NCI-H345 (cell line): ENCODE results near the gene KIF23.
"Not testable (repeated sequence)": the region's sequence is repeated elsewhere in the genome, so short reads cannot be mapped to it uniquely, and the experiment has no call there.

Experiments
- DNase-seq: peaks from one replicate; lab custom pipeline; 2025; lab: John Stamatoyannopoulos, UW

KIF23 gene

DNA sequence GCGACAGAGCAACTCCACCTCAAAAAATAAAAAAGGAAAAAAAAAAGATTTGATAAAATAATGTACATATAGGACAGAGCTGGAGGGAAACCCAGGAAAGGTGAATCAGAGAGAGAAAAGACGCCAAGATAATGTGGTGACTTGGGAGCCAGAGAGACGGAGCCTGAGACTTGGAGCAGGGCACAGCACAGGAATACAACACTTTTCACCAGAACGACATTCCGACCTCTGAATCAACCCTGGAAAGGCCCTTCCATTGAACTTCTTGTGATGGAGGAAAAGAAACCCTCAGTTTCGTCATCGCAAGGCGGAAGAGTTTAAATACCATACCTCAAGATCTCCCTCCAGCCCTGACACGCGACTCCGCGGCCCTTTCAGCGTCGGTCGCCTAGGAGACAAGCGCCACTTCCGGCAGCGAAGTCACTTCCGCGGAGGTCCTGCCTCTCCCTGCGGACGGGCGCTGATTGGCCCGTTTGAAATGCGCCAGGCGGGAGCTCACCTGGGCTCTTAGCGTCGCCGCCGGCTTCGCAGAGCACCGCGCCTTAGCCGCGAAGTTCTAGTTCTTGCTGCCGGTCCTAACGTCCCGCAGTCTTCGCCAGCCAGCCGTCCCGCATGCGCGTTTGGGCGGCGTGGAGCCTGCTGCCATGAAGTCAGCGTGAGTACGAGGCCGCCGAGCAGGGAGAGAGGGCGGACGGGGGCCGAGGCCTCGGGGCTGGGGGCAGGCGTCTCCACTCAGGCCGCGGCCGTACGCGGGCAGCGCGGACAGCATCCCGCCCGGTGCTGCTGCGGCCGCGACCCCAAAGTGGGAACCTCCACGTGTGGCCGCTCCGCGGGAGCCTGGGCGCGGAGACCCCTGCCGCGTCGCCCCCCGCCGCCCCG is at the start of gene KIF23:
TSS of gene KIF23 (plus strand) at position 528 of the 879 bp plus-strand sequence. CDS start at position 645, 117 bp downstream.
- DNase-seq: peak; percentile 88

- DNase-seq: no peak
Observed at GRCh38 chr15:69367236-69367635, 46.9 kb upstream of the KIF23 start.

DNA sequence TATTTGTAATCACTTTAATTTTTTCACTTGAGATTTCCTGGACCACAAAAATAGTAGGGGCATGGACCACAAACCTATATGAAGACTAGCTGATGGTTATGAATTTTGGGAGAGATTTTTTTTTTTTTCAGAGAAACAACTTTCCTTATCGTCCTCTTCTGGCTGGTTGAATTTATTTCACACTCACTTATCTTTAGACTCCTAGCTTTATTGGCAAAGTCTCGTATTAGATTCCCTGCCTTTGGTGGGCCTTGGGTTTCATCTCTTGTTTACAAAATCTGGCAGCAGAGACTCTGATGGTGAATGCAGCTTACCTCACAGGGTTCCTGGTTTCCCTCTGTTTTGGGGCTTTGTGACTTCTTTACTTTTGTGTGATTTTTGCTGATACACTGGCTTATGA is 44.5 kb upstream of the KIF23 start:
- DNase-seq: no peak

- no peak for DNase-seq
Observed at GRCh38 chr15:69373406-69373805, 40.7 kb upstream of the KIF23 start.

GRCh38 chr15:69375151-69375790 is 38.9 kb upstream of the KIF23 start:
- DNase-seq: no peak

DNA sequence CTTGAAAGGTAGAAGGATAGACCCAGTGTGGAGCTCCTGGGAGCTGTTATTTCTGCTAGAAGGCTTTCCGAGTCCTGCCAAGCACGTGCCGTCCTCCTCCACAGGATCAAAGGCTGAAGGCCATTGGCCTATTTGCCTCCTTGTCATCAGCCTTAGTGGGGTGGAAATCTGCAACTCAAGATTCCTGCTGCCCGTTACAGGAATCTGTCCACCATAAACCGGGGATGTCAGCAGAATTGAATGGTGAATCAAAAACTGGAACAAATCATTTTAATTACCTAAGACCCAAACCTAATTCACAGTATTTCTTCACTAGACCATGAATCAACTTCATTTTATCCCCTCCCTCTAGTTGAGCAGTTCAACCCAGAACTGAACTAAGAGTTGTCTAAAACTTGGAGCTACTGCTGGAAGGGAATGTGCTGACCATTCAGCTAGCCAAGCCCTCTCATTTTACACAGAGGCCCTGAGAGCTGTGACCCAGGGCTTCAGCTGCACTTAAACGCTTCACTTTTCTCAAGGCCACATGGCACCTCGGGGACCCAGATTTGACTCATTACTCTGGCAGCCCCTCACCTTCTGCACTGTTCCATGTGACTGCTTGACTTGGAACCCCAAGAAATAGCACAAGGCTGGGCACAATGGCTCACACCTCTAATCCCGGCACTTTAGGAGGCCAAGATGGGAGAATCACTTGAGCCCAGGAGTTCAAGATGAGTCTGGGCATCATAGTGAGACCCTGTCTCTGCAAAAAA is 36.8 kb upstream of the KIF23 start:
- DNase-seq: no peak

DNA sequence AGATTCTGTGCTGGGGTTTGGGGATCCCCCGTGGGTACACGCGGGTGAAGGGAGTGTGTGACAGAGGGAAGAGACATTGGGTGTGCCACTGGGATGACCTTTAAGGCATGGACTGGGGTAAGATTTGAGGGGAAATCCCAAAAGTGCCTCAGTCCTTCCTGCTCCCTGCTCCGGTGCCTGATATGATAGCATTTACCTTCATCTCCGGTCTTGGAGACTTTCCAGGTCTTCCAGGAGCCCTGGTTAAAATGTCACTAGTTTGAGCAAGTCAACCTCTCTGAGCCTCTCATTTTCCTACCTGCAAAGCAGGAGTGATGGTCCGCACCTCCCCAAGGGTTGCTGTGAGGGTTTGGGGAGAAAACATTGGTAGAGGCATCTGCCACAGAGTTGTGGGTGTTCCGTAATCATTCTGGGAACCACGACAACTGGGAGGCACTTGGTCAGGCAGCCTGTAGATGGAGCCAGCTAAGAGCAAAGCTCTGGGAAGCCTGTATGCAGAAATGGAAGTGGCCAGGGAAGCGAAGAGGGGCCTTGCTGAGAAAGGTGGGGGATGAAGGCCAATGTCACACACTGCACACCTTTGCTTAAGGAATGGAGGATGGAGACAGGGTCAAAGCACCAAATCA is 33.9 kb upstream of the KIF23 start:
- no peak for DNase-seq

GRCh38 chr15:69380726-69381105 is 33.4 kb upstream of the KIF23 start:
- DNase-seq: no peak

DNA sequence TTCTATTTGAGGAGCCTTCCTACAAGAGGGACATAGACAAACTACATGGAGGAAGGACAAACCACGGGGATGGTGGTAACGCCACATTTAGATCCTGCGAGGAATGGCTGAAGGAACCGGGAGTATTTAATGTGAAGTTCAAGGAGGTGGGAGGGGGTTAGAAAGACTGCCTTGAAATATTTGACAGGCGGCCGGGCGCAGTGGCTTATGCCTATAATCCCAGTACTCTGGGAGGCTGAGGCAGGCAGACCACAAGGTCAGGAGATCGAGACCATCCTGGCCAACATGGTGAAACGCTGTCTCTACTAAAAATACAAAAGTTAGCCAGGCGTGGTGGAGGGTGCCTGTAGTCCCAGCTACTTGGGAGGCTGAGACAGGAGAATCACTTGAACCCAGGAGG is 32.0 kb upstream of the KIF23 start:
- DNase-seq: not testable (repeated sequence)

DNA sequence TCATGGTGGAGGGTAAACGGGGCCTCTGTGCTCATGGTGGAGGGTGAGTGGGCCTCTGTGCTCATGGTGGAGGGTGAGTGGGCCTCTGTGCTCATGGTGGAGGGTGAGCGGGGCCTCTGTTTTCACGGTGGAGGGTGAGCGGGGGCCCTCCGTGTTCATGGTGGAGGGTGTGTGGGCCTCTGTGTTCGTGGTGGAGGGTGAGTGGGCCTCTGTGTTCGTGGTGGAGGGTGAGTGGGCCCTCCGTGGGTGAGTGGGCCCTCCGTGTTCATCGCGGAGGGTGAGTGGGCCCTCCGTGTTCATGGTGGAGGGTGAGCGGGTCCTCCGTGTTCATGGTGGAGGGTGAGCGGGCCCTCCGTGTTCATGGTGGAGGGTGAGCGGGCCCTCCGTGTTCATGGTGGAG is 30.1 kb upstream of the KIF23 start:
- DNase-seq: not testable (repeated sequence)

- no peak for DNase-seq
Observed at GRCh38 chr15:69384626-69385598, 29.2 kb upstream of the KIF23 start.

- DNase-seq: no peak
Observed at GRCh38 chr15:69385831-69386230, 28.3 kb upstream of the KIF23 start.

DNA sequence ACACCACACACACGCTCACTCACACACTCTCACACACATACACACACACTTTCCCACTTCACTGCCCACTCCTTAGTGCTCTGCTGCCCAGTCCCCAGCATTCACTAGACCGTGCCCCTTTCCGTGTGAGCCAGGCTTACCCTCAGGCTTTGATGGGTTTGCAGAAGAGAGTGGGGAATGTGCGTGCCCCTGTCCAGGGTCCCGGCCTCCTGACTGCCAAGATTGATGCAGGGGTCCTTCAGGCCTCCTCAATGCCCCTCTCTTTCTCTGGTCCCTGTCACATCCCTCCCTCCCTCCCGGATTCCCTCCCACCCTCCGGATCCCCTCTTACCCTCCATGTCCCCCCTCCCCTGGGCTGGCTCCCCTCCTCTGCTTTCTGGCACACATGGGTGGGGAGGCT is 27.9 kb upstream of the KIF23 start:
- DNase-seq: no peak

GRCh38 chr15:69388260-69388705 is 25.9 kb upstream of the KIF23 start:
- DNase-seq: no peak

GRCh38 chr15:69389426-69389825 is 24.7 kb upstream of the KIF23 start:
- DNase-seq: no peak

- no peak for DNase-seq
Observed at GRCh38 chr15:69390575-69390974, 23.6 kb upstream of the KIF23 start.

GRCh38 chr15:69391046-69391757 is 22.9 kb upstream of the KIF23 start:
- DNase-seq: no peak

GRCh38 chr15:69392352-69392751 is 21.8 kb upstream of the KIF23 start:
- DNase-seq: no peak

- no peak for DNase-seq
Observed at GRCh38 chr15:69393831-69394491, 20.2 kb upstream of the KIF23 start.
